HEK293 (cell line): Measurements from ENCODE around the gene TEAD1.

Experiments
- CTCF ChIA-PET: fragments of 350-600 bp; formaldehyde crosslinking; extraction: SDS; loops from one replicate; lab custom pipeline; 2021; ENCODE audit warnings: antibody characterized with exemption; lab: Yijun Ruan, JAX
- POLR2A ChIA-PET: fragments of 300-600 bp; formaldehyde crosslinking; extraction: SDS; loops from one replicate; lab custom pipeline; 2020; ENCODE audit warnings: antibody characterized with exemption, inconsistent platforms; lab: Yijun Ruan, JAX
- H3K27ac ChIP-seq: fragments of 200-500 bp; sonication (Bioruptor generic); 2 replicates; pipeline ENCODE4 v1.5.1; 2014; ENCODE audit warnings: low read depth, low read length, control low read depth, inconsistent platforms; ENCODE audit errors: extremely low read depth
- H3K36me3 ChIP-seq, 2 experiments: fragments of 200-500 bp in 1 of 2; sonication (Bioruptor generic) in 1 of 2; 1 replicate in 1 of 2; 2 replicates in 1 of 2; pipeline ENCODE4 v1.5.1; 2014 to 2017; ENCODE audit warnings: inconsistent platforms in 2 of 2, low read length in 2 of 2; ENCODE audit not compliant: control insufficient read depth in 2 of 2, insufficient read depth in 1 of 2
- H3K4me1 ChIP-seq: fragments of 200-500 bp; sonication (Bioruptor generic); 2 replicates; pipeline ENCODE4 v1.5.1; 2014; ENCODE audit warnings: mild to moderate bottlenecking, low read length, inconsistent platforms; ENCODE audit not compliant: control insufficient read depth, insufficient read depth
- H3K4me3 ChIP-seq: 2 replicates; pipeline ENCODE4 v1.5.1; 2011; ENCODE audit warnings: low read depth, mild to moderate bottlenecking, control low read depth, low read length, moderate library complexity
- H3K9me3 ChIP-seq: fragments of 200-500 bp; sonication (Bioruptor generic); 2 replicates; pipeline ENCODE4 v1.5.1; 2014; ENCODE audit warnings: low read depth, low read length, inconsistent platforms; ENCODE audit not compliant: control insufficient read depth, insufficient read depth
- HIC1 ChIP-seq: fragments of 450-650 bp; formaldehyde crosslinking; IDR thresholded peaks from 2 replicates; pipeline ENCODE4 v1.5.1; 2016; ENCODE audit warnings: missing biosample characterization, missing genetic modification characterization
- KLF16 ChIP-seq: fragments of 450-650 bp; formaldehyde crosslinking; IDR thresholded peaks from 2 replicates; pipeline ENCODE4 v1.5.1; 2017; ENCODE audit warnings: missing biosample characterization, missing genetic modification characterization
- REPIN1 ChIP-seq: fragments of 450-650 bp; formaldehyde crosslinking; IDR thresholded peaks from 2 replicates; pipeline ENCODE4 v1.5.1; 2017; ENCODE audit warnings: missing biosample characterization, missing genetic modification characterization, low read depth
- SETDB1 ChIP-seq: IDR thresholded peaks from one replicate; pipeline ENCODE4 v1.6.1; 2017; ENCODE audit warnings: mild to moderate bottlenecking, low read length, moderate library complexity, mixed read lengths; ENCODE audit not compliant: insufficient read length
- TRIM28 ChIP-seq: IDR thresholded peaks from 2 replicates; pipeline ENCODE4 v1.6.1; 2011; ENCODE audit warnings: low read length, control low read depth, borderline replicate concordance
- ZBTB1 ChIP-seq: fragments of 450-650 bp; formaldehyde crosslinking; IDR thresholded peaks from 2 replicates; pipeline ENCODE4 v1.5.1; 2016; ENCODE audit warnings: missing biosample characterization, missing genetic modification characterization
- ZBTB49 ChIP-seq: fragments of 450-650 bp; formaldehyde crosslinking; IDR thresholded peaks from 2 replicates; pipeline ENCODE4 v1.5.1; 2016; ENCODE audit warnings: missing biosample characterization, missing genetic modification characterization, low read depth
- ZNF169 ChIP-seq: fragments of 450-650 bp; formaldehyde crosslinking; IDR thresholded peaks from 2 replicates; pipeline ENCODE4 v1.5.1; 2016; ENCODE audit warnings: missing biosample characterization, missing genetic modification characterization
- ZNF202 ChIP-seq: fragments of 450-650 bp; formaldehyde crosslinking; IDR thresholded peaks from 2 replicates; pipeline ENCODE4 v1.5.1; 2016; ENCODE audit warnings: missing biosample characterization, missing genetic modification characterization, borderline replicate concordance
- ZNF488 ChIP-seq: fragments of 450-650 bp; formaldehyde crosslinking; IDR thresholded peaks from 2 replicates; pipeline ENCODE4 v1.5.1; 2016; ENCODE audit warnings: missing biosample characterization, missing genetic modification characterization
- ZNF548 ChIP-seq: fragments of 450-650 bp; formaldehyde crosslinking; IDR thresholded peaks from 2 replicates; pipeline ENCODE4 v1.5.1; 2016; ENCODE audit warnings: missing biosample characterization, missing genetic modification characterization
- ZNF654 ChIP-seq: fragments of 450-650 bp; formaldehyde crosslinking; IDR thresholded peaks from 2 replicates; pipeline ENCODE4 v1.5.1; 2016; ENCODE audit warnings: low read depth, missing biosample characterization, missing genetic modification characterization
- ZNF664 ChIP-seq: fragments of 450-650 bp; formaldehyde crosslinking; IDR thresholded peaks from 2 replicates; pipeline ENCODE4 v1.5.1; 2016; ENCODE audit warnings: missing biosample characterization, missing genetic modification characterization
- ZNF747 ChIP-seq: fragments of 450-650 bp; formaldehyde crosslinking; IDR thresholded peaks from 2 replicates; pipeline ENCODE4 v1.5.1; 2016; ENCODE audit warnings: missing biosample characterization, missing genetic modification characterization
- ZSCAN30 ChIP-seq: fragments of 450-650 bp; IDR thresholded peaks from 2 replicates; pipeline ENCODE4 v1.5.1; 2018; ENCODE audit warnings: missing biosample characterization, mild to moderate bottlenecking, missing genetic modification characterization, moderate library complexity
- TF ChIP-seq, protein P1 (sequence below): fragments of 450-650 bp; formaldehyde crosslinking; IDR thresholded peaks from 2 replicates; pipeline ENCODE4 v1.5.1; 2016; ENCODE audit warnings: missing biosample characterization, missing genetic modification characterization
- TF ChIP-seq, protein P2 (sequence below): fragments of 450-650 bp; formaldehyde crosslinking; IDR thresholded peaks from 2 replicates; pipeline ENCODE4 v1.5.1; 2016; ENCODE audit warnings: missing biosample characterization, missing genetic modification characterization, low read depth
- TF ChIP-seq, protein P3 (sequence below): fragments of 450-650 bp; formaldehyde crosslinking; IDR thresholded peaks from 2 replicates; pipeline ENCODE4; 2016; ENCODE audit warnings: missing biosample characterization, missing genetic modification characterization

The TEAD1 gene

DNA sequence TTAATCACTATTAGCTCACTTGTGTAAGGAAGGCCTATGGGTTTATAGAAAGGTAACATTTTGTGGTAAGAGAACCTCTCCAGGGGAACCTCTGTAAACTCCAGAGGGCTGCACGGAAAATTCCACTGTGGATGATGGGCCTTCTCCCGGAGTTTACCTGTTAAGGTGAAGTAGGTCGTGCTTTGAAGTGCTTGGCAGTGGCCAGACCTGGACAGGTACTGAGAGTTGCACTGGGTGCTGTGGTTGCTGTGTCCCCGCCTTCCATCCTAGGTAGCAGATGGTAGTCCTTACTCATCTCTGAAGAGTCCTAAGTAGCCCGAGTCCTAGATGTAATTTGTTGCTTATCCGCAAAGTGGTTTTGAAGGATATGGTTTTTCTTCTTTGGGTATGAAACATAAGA is 133.4 kb downstream of the TEAD1 start (continued):
- TF ChIP-seq TRIM28 (no peak), ZNF747 (tag by site-specific recombination) (no peak)
- TF ChIP-seq, protein P1, sequence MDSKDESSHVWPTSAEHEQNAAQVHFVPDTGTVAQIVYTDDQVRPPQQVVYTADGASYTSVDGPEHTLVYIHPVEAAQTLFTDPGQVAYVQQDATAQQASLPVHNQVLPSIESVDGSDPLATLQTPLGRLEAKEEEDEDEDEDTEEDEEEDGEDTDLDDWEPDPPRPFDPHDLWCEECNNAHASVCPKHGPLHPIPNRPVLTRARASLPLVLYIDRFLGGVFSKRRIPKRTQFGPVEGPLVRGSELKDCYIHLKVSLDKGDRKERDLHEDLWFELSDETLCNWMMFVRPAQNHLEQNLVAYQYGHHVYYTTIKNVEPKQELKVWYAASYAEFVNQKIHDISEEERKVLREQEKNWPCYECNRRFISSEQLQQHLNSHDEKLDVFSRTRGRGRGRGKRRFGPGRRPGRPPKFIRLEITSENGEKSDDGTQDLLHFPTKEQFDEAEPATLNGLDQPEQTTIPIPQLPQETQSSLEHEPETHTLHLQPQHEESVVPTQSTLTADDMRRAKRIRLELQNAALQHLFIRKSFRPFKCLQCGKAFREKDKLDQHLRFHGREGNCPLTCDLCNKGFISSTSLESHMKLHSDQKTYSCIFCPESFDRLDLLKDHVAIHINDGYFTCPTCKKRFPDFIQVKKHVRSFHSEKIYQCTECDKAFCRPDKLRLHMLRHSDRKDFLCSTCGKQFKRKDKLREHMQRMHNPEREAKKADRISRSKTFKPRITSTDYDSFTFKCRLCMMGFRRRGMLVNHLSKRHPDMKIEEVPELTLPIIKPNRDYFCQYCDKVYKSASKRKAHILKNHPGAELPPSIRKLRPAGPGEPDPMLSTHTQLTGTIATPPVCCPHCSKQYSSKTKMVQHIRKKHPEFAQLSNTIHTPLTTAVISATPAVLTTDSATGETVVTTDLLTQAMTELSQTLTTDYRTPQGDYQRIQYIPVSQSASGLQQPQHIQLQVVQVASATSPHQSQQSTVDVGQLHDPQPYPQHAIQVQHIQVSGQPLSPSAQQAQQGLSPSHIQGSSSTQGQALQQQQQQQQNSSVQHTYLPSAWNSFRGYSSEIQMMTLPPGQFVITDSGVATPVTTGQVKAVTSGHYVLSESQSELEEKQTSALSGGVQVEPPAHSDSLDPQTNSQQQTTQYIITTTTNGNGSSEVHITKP (tag by site-specific recombination): no peak
- TF ChIP-seq, all 188 proteins: peak for 0

DNA sequence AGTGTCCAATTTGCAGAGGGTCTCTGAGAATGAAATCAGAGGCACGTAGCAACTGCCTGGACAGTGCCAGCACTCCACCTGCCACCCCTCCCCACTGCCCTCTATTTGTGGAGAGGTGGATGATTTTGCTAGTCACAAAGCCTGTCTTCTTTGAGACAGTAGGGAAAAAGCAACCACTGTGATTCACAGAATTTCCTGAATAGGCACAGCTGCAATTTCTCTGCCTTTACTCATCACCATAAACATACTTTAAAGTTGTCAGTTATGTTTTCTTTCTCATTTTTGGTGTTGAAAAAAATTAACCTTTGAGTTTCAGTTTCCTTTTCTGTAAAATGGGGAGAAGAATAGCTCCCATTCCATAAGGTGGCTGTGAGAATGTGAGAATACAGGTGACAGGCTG is 134.3 kb downstream of the TEAD1 start:
- TF ChIP-seq HIC1 (tag by site-specific recombination) (no peak), KLF16 (no peak), ZBTB49 (tag by site-specific recombination) (no peak), ZNF169 (tag by site-specific recombination) (no peak), ZNF664 (no peak), ZSCAN30 (tag by site-specific recombination) (no peak), ZBTB1 (no peak), ZNF202 (no peak), ZNF548 (tag by site-specific recombination) (no peak), ZNF747 (tag by site-specific recombination) (no peak), ZNF488 (tag by site-specific recombination) (no peak), SETDB1 (no peak), REPIN1 (no peak), ZNF654 (tag by site-specific recombination) (no peak)
- TF ChIP-seq, protein P2, sequence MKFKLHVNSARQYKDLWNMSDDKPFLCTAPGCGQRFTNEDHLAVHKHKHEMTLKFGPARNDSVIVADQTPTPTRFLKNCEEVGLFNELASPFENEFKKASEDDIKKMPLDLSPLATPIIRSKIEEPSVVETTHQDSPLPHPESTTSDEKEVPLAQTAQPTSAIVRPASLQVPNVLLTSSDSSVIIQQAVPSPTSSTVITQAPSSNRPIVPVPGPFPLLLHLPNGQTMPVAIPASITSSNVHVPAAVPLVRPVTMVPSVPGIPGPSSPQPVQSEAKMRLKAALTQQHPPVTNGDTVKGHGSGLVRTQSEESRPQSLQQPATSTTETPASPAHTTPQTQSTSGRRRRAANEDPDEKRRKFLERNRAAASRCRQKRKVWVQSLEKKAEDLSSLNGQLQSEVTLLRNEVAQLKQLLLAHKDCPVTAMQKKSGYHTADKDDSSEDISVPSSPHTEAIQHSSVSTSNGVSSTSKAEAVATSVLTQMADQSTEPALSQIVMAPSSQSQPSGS (tag by site-specific recombination): no peak
- TF ChIP-seq, protein P3, sequence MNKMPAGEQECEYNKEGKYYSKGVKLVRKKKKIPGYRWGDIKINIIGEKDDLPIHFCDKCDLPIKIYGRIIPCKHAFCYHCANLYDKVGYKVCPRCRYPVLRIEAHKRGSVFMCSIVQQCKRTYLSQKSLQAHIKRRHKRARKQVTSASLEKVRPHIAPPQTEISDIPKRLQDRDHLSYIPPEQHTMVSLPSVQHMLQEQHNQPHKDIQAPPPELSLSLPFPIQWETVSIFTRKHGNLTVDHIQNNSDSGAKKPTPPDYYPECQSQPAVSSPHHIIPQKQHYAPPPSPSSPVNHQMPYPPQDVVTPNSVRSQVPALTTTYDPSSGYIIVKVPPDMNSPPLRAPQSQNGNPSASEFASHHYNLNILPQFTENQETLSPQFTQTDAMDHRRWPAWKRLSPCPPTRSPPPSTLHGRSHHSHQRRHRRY (tag by site-specific recombination): no peak
- TF ChIP-seq, all 188 proteins: peak for 0
- CTCF ChIA-PET: interaction anchor here (0.6 to 1.2 kb wide), 4 partner anchors 19 to 932 kb away, joined by 4 to 7 read pairs (median 4); no protein-coding TSS in a partner anchor
- Histone ChIP-seq H3K4me1 (peaks cover 2% of the 10 kb centered on the region), H3K36me3 (no peaks in the 10 kb centered on the region), H3K27ac (no peak overlapping the region), H3K4me3 (no peak overlapping the region), H3K9me3 (no peaks in the 10 kb centered on the region)
- POLR2A ChIA-PET: interaction anchor here (0.7 kb wide), 1 partner anchor 293 kb away, joined by 3 read pairs; no protein-coding TSS in a partner anchor
